Fibroblast of lung (primary cell): ENCODE results near the gene DRC7. TPM values are rescaled to one million over a fixed set of nuclear protein-coding genes. Genes with fewer than 3 reads are reported as not detected.

ENCODE experiments used
- DNase-seq, 2 donors: peaks; one replicate each; pipeline versions ENCODE4 v3.0.0 to v3.0.0-alpha.2; 2010; ENCODE audit warnings: low read depth in 2 of 2
- H2AFZ ChIP-seq: 2 replicates; pipeline ENCODE4 v1.5.1; 2012; ENCODE audit warnings: low read length, control low read depth, inconsistent platforms
- H3K27ac ChIP-seq: 2 replicates; pipeline ENCODE4 v1.5.1; 2011; ENCODE audit warnings: low read length, control low read depth; ENCODE audit not compliant: insufficient read depth
- H3K27me3 ChIP-seq: 2 replicates; pipeline ENCODE4 v1.5.1; 2011; ENCODE audit warnings: mild to moderate bottlenecking, low read length; ENCODE audit not compliant: control insufficient read depth, insufficient read depth
- H3K36me3 ChIP-seq: 2 replicates; pipeline ENCODE4 v1.5.1; 2011; ENCODE audit warnings: low read length; ENCODE audit not compliant: control insufficient read depth, insufficient read depth
- H3K4me1 ChIP-seq: 2 replicates; pipeline ENCODE4 v1.5.1; 2011; ENCODE audit warnings: low read length; ENCODE audit not compliant: control insufficient read depth, insufficient read depth; ENCODE audit errors: extremely low read depth
- H3K4me2 ChIP-seq: 2 replicates; pipeline ENCODE4 v1.5.1; 2011; ENCODE audit warnings: low read length, control low read depth; ENCODE audit not compliant: insufficient read depth; ENCODE audit errors: extremely low read depth
- H3K4me3 ChIP-seq, 4 experiments: fragments of 200-600 bp in 1 of 4; sonication (generic) in 1 of 4; replicated peaks in 1 of 4; 2 replicates each; pipeline ENCODE4 v1.5.1; 2011 to 2016; ENCODE audit warnings: low read length in 4 of 4, low read depth in 3 of 4, mild to moderate bottlenecking in 3 of 4, control low read depth in 2 of 4, inconsistent platforms in 1 of 4, mixed read lengths in 1 of 4; ENCODE audit not compliant: insufficient read depth in 1 of 4; ENCODE audit errors: control extremely low read depth in 1 of 4
- H3K79me2 ChIP-seq: 2 replicates; pipeline ENCODE4 v1.5.1; 2012; ENCODE audit warnings: mild to moderate bottlenecking, low read length, inconsistent platforms; ENCODE audit not compliant: control insufficient read depth, insufficient read depth
- H3K9ac ChIP-seq: 2 replicates; pipeline ENCODE4 v1.5.1; 2011; ENCODE audit warnings: mild to moderate bottlenecking, low read length, control low read depth; ENCODE audit not compliant: insufficient read depth
- H3K9me3 ChIP-seq: 2 replicates; pipeline ENCODE4 v1.5.1; 2012; ENCODE audit warnings: low read depth, low read length; ENCODE audit not compliant: control insufficient read depth, insufficient read depth
- H4K20me1 ChIP-seq: 2 replicates; pipeline ENCODE4 v1.5.1; 2011; ENCODE audit warnings: low read length; ENCODE audit not compliant: control insufficient read depth, insufficient read depth; ENCODE audit errors: extremely low read depth
- EZH2 ChIP-seq: IDR thresholded peaks from 2 replicates; pipeline ENCODE4 v1.5.1; 2012; ENCODE audit warnings: low read length, control low read depth, mild to moderate bottlenecking; ENCODE audit errors: missing control alignments
- polyA plus RNA-seq, 2 donors: library from polyadenylated mRNA; depleted of rRNA in 1 of 2; stranded (reverse) in 1 of 2; unstranded in 1 of 2; fragments of >200 nt; gene quantifications; 2 replicates each; pipeline ENCODE4 v1.2.1, GENCODE V29; 2011 to 2012; ENCODE audit warnings: missing spikeins in 1 of 2
- total RNA-seq: library from RNA; depleted of rRNA; stranded (reverse); fragments of >200 nt; gene quantifications from 2 replicates; pipeline ENCODE4 v1.2.1, GENCODE V29; 2014
- TF ChIP-seq, protein P1 (sequence below), 2 donors: IDR thresholded peaks in 1 of 2; conservative IDR thresholded peaks in 1 of 2; 1 replicate in 1 of 2; 2 replicates in 1 of 2; pipeline ENCODE4 v1.5.1; 2011 to 2012; ENCODE audit warnings: low read length in 2 of 2, control low read depth in 1 of 2, inconsistent platforms in 1 of 2, low read depth in 1 of 2, mild to moderate bottlenecking in 1 of 2

The DRC7 gene
- total and polyA plus RNA-seq, 2 donors (not counting 1 experiment from before 2014, with no cell fraction given): not detected

DNA sequence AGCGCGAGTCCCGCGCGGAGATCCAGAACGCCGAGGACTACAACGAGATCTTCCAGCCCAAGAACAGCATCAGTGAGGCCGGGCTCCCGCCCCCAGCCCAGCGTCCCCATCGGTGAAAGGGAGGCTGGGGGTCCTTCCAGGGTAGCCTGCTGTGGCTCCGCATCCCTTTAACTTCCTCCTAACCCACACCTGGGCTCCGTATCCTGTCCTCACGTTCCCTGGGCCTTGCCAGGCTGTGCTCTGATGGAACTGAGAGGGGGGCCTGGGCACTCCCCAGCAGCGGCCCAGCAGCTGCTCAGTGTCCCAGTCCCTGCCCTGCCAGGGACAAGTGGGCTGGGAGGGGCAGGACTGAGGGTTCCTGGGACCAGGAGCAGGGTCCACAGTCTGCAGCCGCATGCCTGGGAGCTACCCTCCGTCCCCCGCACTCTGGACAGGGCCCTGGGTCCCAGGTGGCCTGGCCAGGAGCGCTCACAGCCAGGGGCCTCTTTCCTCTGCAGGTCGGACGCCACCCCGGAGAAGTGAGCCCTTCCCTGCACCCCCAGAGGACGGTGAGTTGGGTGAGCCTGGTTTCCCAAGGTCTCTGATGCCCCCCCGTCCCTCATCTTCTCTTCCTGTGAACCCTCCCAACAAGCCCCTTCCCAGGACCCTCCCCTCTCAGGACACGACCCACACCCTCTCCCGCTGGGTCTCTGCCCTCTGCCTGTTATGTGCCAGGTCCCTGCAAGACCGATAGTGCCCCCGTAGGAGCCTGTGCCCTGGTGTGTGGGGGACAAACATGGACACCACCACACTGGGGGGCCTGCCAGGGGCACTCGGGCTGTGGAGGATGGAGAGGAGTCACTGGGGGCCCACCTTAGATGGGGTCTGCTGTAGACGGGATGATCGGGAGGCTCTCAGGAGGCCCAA is 59.1 kb downstream of the DRC7 start:
- H3K4me1 ChIP-seq: no peaks in the 10 kb centered on the region
- H3K27me3 ChIP-seq: no peaks in the 10 kb centered on the region
- peaks cover 10% of the 10 kb centered on the region for H3K36me3 ChIP-seq
- H2AFZ ChIP-seq: no peak overlapping the region
- H3K27ac ChIP-seq: no peak overlapping the region
- no peak for TF ChIP-seq EZH2
- TF ChIP-seq, protein P1, sequence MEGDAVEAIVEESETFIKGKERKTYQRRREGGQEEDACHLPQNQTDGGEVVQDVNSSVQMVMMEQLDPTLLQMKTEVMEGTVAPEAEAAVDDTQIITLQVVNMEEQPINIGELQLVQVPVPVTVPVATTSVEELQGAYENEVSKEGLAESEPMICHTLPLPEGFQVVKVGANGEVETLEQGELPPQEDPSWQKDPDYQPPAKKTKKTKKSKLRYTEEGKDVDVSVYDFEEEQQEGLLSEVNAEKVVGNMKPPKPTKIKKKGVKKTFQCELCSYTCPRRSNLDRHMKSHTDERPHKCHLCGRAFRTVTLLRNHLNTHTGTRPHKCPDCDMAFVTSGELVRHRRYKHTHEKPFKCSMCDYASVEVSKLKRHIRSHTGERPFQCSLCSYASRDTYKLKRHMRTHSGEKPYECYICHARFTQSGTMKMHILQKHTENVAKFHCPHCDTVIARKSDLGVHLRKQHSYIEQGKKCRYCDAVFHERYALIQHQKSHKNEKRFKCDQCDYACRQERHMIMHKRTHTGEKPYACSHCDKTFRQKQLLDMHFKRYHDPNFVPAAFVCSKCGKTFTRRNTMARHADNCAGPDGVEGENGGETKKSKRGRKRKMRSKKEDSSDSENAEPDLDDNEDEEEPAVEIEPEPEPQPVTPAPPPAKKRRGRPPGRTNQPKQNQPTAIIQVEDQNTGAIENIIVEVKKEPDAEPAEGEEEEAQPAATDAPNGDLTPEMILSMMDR (conservative IDR thresholded peaks at IDR 0.05 in 1 of 2, IDR thresholded peaks at IDR 0.05 in 1 of 2; ENCODE audit: low read depth in 1 of 2, low read length in 2 of 2): no peak
- no peaks in the 10 kb centered on the region for H4K20me1 ChIP-seq
- H3K9me3 ChIP-seq: no peaks in the 10 kb centered on the region
- H3K9ac ChIP-seq: no peak overlapping the region
- DNase-seq: no peak
- H3K4me2 ChIP-seq: no peak overlapping the region
- H3K79me2 ChIP-seq: no peaks in the 10 kb centered on the region
- no peak overlapping the region for H3K4me3 ChIP-seq

DNA sequence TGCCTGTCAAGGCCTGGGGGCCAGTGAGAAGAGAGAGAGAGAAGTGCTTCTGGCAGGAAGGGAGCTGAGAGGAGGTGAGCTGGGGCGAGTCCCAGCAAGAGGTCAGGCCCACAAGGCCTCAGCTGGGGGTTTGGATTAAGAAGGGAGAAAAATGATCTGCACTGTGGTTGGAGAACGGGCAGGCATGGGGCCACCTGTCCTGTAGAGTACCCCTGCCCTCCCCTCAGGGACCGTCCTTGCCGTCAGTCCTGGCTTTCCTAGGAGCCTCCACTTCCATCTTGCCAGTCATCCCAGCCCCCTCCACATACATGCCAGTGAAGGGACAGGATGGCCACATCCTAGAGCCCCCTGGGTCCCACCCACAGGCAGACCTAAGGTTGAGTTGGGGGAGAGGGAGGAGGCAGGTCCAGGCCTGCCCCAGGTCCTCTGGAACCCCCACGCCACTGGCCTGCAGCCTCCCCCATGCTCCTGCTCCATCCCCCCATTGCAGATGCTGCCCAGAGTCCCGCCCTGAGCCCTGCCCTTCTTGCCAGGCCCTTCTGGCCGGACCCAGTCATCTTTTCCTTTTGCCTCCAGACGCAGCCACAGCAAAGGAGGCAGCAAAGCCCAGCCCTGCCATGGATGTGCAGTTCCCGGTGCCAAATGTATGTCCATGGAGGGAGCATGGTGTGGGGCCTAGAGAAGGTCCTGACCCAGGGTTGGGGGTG is 59.9 kb downstream of the DRC7 start:
- Histone ChIP-seq H3K79me2 (no peaks in the 10 kb centered on the region), H3K36me3 (peaks cover 12% of the 10 kb centered on the region), H4K20me1 (no peaks in the 10 kb centered on the region), H2AFZ (no peak overlapping the region), H3K4me2 (no peak overlapping the region), H3K9me3 (no peaks in the 10 kb centered on the region), H3K27ac (no peak overlapping the region), H3K27me3 (no peaks in the 10 kb centered on the region), H3K4me1 (no peaks in the 10 kb centered on the region), H3K9ac (no peak overlapping the region), H3K4me3 (no peak overlapping the region)
- no peak for DNase-seq
- TF ChIP-seq, protein P1 (conservative IDR thresholded peaks at IDR 0.05 in 1 of 2, IDR thresholded peaks at IDR 0.05 in 1 of 2; ENCODE audit: low read depth in 1 of 2, low read length in 2 of 2): no peak

DNA sequence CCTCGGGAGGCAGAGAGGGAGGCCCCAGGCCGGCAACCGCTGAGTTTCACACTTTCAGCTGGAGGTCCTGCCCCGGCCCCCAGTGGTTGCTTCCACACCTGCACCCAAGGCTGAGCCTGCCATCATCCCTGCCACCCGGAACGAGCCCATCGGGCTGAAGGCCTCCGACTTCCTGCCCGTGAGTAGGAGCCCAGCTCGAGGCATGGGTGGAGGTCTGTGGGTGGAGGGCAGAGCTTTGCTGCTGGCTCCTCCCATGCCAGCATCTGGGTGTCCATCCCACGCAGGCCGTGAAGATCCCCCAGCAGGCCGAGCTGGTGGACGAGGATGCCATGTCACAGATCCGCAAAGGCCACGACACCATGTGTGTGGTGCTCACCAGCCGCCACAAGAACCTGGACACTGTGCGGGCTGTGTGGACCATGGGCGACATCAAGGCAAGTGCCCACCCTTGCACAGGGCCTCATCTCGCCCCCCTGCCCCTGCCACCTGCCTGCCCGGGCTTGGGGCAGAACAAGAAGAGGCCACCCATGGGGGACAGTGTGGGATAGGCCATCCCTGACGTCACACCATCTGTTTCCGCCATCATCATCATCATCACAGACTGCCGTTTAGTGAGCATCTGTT is 60.6 kb downstream of the DRC7 start:
- Histone ChIP-seq H2AFZ (no peak overlapping the region), H3K27me3 (no peaks in the 10 kb centered on the region), H3K36me3 (peaks cover 15% of the 10 kb centered on the region), H3K4me1 (no peaks in the 10 kb centered on the region), H3K79me2 (no peaks in the 10 kb centered on the region), H3K9ac (no peak overlapping the region), H3K4me3 (no peak overlapping the region), H4K20me1 (no peaks in the 10 kb centered on the region), H3K9me3 (no peaks in the 10 kb centered on the region), H3K4me2 (no peak overlapping the region), H3K27ac (no peak overlapping the region)
- TF ChIP-seq EZH2: no peak
- TF ChIP-seq, protein P1 (conservative IDR thresholded peaks at IDR 0.05 in 1 of 2, IDR thresholded peaks at IDR 0.05 in 1 of 2; ENCODE audit: low read depth in 1 of 2, low read length in 2 of 2): no peak
- DNase-seq: no peak
